ENCODE data around the gene CNKSR2. TPM values are rescaled to one million over a fixed set of nuclear protein-coding genes. Genes with fewer than 3 reads are reported as not detected.

Gene CNKSR2
- total RNA-seq, 1 donor from 2014 or later, result 16.4 TPM

DNA sequence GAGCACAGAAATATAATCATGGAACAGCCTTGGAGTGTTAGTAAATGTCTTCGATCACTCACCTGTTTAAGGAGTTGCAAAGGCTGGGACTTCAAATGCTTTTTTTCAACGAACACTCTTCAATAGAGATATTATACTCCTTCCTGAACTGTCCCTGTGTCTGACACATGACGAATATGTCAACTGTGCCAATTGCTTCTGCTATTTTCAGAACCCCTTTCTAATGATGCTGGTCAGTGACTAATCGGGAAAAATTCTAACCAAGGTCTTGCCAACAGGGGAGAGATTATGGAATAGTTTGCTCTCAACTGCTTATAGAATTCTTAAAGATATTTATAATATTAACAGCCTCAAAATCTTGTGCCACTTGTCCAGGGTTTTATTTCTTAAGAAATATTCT, 292.5 kb downstream of the CNKSR2 start:
- DNase-seq (ENCODE audit: low spot score), result no peak

DNA sequence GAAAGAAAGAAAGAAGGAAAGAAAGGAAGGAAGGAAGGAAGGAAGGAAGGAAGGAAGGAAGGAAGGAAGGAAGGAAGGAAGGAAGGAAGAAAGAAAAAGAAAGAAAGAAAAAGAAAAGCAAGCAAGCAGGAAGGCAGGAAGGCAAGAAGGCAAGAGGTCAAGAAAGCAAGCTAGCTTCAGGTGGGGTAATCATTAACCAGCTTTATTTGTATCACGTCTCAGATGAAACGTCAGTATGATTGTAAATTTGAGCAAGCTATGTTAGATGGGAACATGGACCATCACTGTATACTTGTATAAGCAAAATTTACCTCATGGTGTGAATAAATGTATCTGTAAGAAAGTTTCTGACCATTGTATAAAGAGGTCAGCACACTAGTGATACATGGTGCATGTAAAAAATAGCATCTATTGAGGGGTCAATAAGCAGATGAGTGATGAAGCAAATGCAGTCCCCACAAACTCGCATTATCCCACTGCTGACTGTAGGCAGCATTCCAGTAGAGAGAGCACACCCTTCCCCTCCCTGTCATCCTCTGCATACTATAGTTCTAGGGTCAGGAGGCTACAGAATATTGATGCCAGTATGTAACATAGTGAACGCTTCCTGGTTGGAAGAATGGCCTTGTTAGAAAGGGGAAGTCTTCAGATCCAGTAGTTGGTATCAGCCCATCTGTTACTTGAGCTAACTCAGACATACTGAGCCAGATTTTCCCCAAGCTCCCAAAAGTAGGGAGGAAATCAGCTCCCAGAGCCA, 300.4 kb downstream of the CNKSR2 start:
- no peak for DNase-seq (ENCODE audit: low spot score)

DNA sequence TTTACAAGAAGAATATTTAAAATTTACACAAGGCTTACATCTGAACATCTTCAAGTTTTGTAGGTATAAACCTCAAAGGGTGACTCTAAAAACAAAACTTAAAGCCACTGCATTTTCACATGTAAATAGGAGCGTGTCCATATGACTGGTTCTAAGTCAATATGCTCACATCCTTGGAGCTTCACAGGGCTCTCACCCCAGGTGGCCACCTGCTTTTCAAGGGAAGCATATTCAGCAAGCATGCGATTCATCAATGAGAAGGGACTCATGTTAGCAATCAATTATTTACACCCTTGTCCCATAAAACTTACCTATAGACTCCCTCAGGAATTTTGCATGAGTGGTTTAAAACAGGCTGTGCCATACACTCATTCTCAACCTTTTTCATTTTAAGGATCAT, 301.7 kb downstream of the CNKSR2 start:
- DNase-seq (ENCODE audit: low spot score), result no peak

DNA sequence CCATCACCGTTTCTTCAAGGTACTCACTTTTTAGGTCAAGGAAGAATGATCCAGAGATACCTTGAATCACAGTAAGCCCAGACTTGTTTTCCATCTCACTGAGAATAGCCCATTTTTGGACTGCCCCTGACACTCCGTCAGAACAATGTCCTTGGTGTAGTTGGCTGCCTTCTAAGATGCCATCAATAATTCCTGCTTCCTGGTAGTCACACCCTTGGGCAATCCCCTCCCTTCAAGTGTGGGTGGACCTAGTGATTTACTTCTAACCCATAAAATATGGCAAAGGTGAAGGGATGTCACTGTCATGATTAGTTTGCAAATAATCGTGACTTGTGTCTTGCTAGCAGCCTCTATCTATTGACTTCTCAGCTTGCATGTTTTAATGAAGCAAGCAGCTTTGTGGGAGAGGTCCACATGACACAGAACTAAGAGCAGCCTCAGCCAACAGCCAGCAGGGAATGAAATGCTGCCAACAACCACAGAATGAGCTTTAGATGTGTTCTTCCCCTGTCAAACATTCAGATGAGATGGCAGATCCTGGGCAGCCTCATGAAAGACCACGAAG, 303.9 kb downstream of the CNKSR2 start:
- DNase-seq (ENCODE audit: low spot score), result no peak

DNA sequence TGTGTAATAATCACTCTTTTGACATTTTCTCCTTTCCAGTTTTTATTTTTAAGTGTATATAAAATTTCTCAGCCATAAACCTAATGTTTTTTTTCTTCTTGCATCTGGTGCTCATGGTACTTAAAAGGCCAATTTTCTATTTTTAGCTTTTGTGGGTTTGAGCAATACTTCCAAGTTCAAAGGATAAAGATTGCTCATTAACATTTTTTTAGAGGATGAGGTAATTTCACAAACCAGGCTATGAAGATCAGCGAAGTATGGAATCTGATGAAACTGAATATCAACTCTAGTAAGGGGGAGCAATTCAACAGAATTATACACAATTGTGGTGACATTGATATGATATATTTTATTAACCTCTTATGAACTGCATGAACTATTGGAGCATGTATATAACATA, 309.7 kb downstream of the CNKSR2 start:
- DNase-seq (ENCODE audit: low spot score), result peak; percentile 50

DNA sequence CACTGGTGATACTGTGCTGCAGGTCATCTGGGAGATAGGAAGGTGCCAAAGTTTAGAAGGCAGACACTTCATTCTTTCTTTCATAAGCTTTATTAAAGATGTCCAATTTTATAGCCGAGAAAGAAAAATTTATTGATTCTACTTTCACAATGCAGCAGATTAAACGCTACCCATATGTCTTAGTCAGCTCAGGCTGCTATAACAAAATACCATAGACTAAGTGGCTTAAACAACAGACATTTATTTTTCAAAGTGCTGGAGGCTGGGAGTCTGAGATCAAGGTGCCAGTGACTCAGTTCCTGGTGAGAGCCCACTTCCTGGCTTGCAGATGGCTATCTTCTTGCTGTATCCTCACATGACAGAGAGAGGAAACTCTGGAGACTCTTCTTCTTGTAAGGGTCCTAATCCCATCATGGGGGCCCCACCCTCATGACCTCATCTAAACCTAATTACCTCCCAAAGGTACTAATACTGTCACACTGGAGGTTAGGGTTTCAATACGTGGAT, 317.3 kb downstream of the CNKSR2 start:
- no peak for DNase-seq (ENCODE audit: low spot score)

DNA sequence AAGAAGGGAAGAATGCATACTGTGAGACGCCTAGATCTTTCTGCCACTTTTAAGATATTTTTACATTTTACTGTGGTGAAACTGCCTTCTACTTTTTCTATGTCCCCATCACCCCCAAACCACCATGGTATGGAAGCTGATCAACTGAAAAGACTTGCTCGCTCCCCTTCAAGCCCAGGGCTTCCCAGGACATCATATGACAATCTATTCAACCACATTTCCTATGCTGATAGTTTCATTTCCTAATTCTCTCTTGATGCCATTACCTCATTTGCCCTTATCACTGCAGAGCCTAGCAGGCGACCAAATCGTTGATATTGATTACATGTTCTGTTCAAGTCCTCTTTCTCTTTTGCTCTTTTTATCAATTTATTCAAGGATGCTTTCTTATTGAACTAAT, 324.1 kb downstream of the CNKSR2 start:
- DNase-seq (ENCODE audit: low spot score), result no peak

DNA sequence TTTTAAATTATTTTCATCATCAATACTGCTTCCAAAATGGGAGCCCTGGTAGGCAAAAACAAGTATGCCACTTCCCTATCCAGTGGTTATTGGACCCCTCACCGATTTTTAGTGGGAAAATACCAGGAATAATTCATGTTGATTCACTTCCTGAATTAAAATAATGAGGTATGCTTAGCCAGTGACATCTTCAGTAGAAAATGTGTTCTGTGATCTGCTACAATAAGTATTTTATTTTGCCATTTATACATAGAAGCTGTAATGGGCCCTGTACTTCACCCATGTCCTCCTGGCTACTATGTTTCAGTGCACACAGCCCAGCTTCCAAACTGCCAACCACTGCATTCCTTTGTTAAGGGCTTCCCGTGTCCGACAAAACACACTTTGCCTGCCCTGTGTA, 324.9 kb downstream of the CNKSR2 start:
- no peak for DNase-seq (ENCODE audit: low spot score)

DNA sequence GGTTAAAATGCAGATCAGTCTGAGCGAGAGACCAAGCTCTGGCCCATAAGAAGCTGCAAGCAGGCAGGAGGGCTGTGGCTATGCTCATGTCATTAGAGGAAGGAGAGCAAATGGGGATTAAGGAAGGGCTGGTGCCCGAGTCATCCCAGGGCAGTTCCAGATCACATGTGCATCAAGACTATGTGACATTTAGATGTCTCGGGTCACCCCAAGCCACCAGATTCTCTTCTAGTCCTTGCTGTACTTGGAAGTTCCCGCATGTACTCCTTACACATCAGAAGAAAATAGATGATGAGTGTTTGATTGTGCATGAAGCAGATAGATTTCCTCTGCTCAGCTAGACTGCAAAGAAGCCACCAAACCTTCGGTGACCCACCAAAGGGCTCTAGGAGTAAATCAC, 326.1 kb downstream of the CNKSR2 start:
- no peak for DNase-seq (ENCODE audit: low spot score)

DNA sequence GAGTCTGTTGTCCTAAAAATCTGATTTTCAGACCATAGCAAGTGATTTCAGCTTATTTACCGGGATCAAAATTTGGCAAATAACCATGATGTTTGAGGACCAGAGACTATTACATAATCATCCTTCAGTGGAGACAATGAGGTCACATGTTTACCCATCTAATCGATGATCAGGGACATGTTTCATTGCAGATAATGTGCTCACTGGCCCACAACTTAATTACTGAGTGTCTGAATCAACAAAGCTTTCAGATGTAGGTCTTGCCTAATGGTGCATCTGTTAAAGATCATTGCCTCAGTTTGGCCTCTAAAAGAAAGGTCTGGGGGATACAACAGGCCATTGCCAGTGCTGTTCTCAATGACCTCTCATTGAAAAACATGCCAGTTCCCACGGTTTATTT, 326.7 kb downstream of the CNKSR2 start:
- DNase-seq (ENCODE audit: low spot score), result no peak

DNA sequence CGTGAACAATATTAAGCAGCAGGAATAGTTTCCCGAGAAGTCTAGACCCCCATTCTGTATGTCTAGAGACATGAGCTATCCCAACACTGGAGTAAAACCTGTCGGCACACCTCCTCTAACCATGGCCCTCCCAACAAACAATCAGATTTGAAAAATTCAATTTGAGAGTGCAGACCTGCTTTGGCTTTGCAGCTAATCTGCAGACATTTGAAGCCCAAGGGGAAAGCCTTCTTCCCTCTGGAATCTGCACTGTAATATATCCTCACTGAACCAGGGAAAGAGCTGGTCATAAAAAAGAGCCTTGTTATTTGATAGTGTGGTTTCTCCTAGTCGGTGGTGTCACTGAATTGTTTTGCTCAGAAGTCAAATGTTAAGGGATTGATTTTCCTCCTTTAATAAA, 328.5 kb downstream of the CNKSR2 start:
- DNase-seq (ENCODE audit: low spot score), result no peak

Measured in umbilical cord (tissue), 2 donors.